Spleen (tissue), 7 donors: ENCODE measurements around the gene MT1F.

Experiments
- CTCF ChIP-seq, 11 experiments: fragments of 200-600 bp in 7 of 11; fragments of 450-650 bp in 4 of 11; sonication (generic) in 4 of 11; IDR thresholded peaks in 8 of 11; conservative IDR thresholded peaks in 3 of 11; 1 replicate in 7 of 11; 2 replicates in 4 of 11; pipeline versions ENCODE4 v1.4.0 to v1.8.0; 2016 to 2021; ENCODE audit warnings: antibody characterized with exemption in 11 of 11, inconsistent platforms in 4 of 11, mild to moderate bottlenecking in 1 of 11
- POLR2A ChIP-seq, 3 donors: fragments of 450-650 bp; IDR thresholded peaks; one replicate each; pipeline ENCODE4 v1.5.1; 2017; ENCODE audit warnings: antibody characterized with exemption in 3 of 3, mild to moderate bottlenecking in 1 of 3
- POLR2AphosphoS5 ChIP-seq, 3 donors: sonication (generic); formaldehyde crosslinking; IDR thresholded peaks; one replicate each; pipeline ENCODE4 v1.5.1; 2017; ENCODE audit warnings: antibody characterized with exemption in 3 of 3
- donor health status: DM: no; HTN: no; CAD: no; lungs with moderate emphysema.
- donor health status: DM: no; HTN: no; CAD: no.
- donor health status: DM: no; HTN: no; CAD: no.

GRCh38 chr16:56689171-56689570 is 31.4 kb downstream of the MT1F start:
- TF ChIP-seq POLR2AphosphoS5 (IDR thresholded peaks at IDR 0.05): no peak
- TF ChIP-seq POLR2A (IDR thresholded peaks at IDR 0.05): no peak
- no peak for TF ChIP-seq CTCF (IDR thresholded peaks at IDR 0.05 in 8 of 11, conservative IDR thresholded peaks at IDR 0.05 in 3 of 11)
